Spleen (tissue), 11 donors: ENCODE data around the gene MSN. TPM values are rescaled to one million over a fixed set of nuclear protein-coding genes. Genes with fewer than 3 reads are reported as not detected.

Experiments
- DNase-seq: peaks from one replicate; pipeline ENCODE4 v3.0.0-alpha.2; 2020
- H3K27ac ChIP-seq, 8 donors: fragments of 200-600 bp; sonication (generic) in 7 of 8; 1 replicate in 4 of 8; 2 replicates in 4 of 8; pipeline versions ENCODE4 v1.5.0 to v1.8.0; 2016 to 2021; ENCODE audit warnings: inconsistent platforms in 4 of 8, mild to moderate bottlenecking in 4 of 8, moderate library complexity in 1 of 8
- H3K27me3 ChIP-seq, 7 donors: fragments of 200-600 bp; sonication (generic) in 6 of 7; replicated peaks in 1 of 7; 1 replicate in 4 of 7; 2 replicates in 3 of 7; pipeline versions ENCODE4 v1.5.0 to v1.8.0; 2016 to 2021; ENCODE audit warnings: inconsistent platforms in 3 of 7, mild to moderate bottlenecking in 1 of 7
- H3K36me3 ChIP-seq, 6 donors: fragments of 200-600 bp; sonication (generic) in 5 of 6; 1 replicate in 4 of 6; 2 replicates in 2 of 6; pipeline versions ENCODE4 v1.5.0 to v1.8.0; 2016 to 2021; ENCODE audit warnings: inconsistent platforms in 2 of 6
- H3K4me1 ChIP-seq, 6 donors: fragments of 200-600 bp; sonication (generic) in 5 of 6; 1 replicate in 3 of 6; 2 replicates in 3 of 6; pipeline versions ENCODE4 v1.5.0 to v1.8.0; 2016 to 2021; ENCODE audit warnings: inconsistent platforms in 3 of 6
- H3K4me3 ChIP-seq, 8 donors: fragments of 200-600 bp; sonication (generic) in 7 of 8; 1 replicate in 4 of 8; 2 replicates in 4 of 8; pipeline versions ENCODE4 v1.5.0 to v1.8.0; 2016 to 2021; ENCODE audit warnings: inconsistent platforms in 4 of 8, mild to moderate bottlenecking in 4 of 8, moderate library complexity in 2 of 8
- H3K9me3 ChIP-seq, 8 donors: fragments of 200-600 bp; sonication (generic) in 7 of 8; 1 replicate in 4 of 8; 2 replicates in 4 of 8; pipeline versions ENCODE4 v1.5.0 to v1.8.0; 2016 to 2021; ENCODE audit warnings: inconsistent platforms in 4 of 8
- POLR2A ChIP-seq, 3 donors: fragments of 450-650 bp; IDR thresholded peaks; one replicate each; pipeline ENCODE4 v1.5.1; 2017; ENCODE audit warnings: antibody characterized with exemption in 3 of 3, mild to moderate bottlenecking in 1 of 3
- POLR2AphosphoS5 ChIP-seq, 3 donors: sonication (generic); formaldehyde crosslinking; IDR thresholded peaks; one replicate each; pipeline ENCODE4 v1.5.1; 2017; ENCODE audit warnings: antibody characterized with exemption in 3 of 3
- WGBS, 5 donors: extraction: QIAGEN DNeasy Blood & Tissue Kit in 3 of 5; methylation state at CpG; one replicate each; pipeline versions ENCODE4 v1.1.5 to v1.1.7; 2013 to 2018; 5-methylcytosine and 5-hydroxymethylcytosine counted together
- intact Hi-C: fragments of 100-400 bp; cut with DNase I; formaldehyde crosslinking; loops from one replicate; pipeline ENCODE4 v1.15.0; 2023; ENCODE audit warnings: low total_unique reads
- polyA plus RNA-seq, 3 donors: library from polyadenylated mRNA; stranded (reverse); fragments of 200-250 nt; gene quantifications; one replicate each; pipeline ENCODE4 v1.2.1, GENCODE V29; 2013
- total RNA-seq, 7 donors: library from RNA; depleted of rRNA in 3 of 7; stranded (reverse); fragments of >200 nt in 3 of 7; fragmentation: NEBNext Ultra II Directional in 4 of 7; extraction: Animal tissue kit (Norgen Biotek cat#: 25700) in 4 of 7; gene quantifications; one replicate each; pipeline versions ENCODE4 v1.1.0 to v1.2.1, GENCODE V29; 2016 to 2021
- TF ChIP-seq, protein P1 (sequence below), 11 experiments: fragments of 200-600 bp in 7 of 11; fragments of 450-650 bp in 4 of 11; sonication (generic) in 4 of 11; IDR thresholded peaks in 8 of 11; conservative IDR thresholded peaks in 3 of 11; 1 replicate in 7 of 11; 2 replicates in 4 of 11; pipeline versions ENCODE4 v1.4.0 to v1.8.0; 2016 to 2021; ENCODE audit warnings: antibody characterized with exemption in 11 of 11, inconsistent platforms in 4 of 11, mild to moderate bottlenecking in 1 of 11
- donor health status: healthy with polysubstance abuse.
- donor health status: DM: no; HTN: no; CAD: no; lungs with moderate emphysema.
- donor health status: DM: no; HTN: no; CAD: no.
- donor health status: Bipolar disorder and iron deficiency.
- donor health status: healthy.
- donor health status: DM: no; HTN: no; CAD: no.
- donor health status: DM: yes; HTN: yes; CAD: no.

MSN gene
- total and polyA plus RNA-seq, 10 donors, result 101 to 396 (median 329) TPM

DNA sequence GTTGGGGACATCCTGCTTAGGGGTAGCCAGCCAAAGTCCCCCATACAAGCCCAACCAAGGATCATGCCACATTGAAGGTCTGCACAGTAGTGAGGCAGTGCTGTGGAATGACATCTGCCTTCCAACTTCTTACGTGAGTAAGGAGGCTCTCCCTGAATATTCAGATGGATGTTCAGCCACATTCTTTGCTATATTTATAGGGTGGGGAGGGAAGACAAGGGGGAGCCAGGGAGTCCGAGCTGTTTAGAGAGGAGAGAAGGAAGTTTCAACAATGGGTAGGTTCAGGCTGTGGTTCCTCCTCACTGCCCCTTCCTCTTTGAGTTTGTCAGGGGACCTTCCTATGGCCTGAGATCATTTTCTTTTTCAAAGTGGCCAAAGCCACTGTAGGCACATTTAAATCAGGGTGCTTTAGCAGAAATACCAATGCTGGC, 29.8 kb downstream of the MSN start:
- Histone ChIP-seq H3K4me3 (peak overlapping the region in 3 of 8 donors; percentile 6 to 56 (median 23)), H3K27me3 (no peaks in the 10 kb centered on the region), H3K27ac (peak overlapping the region; percentile 53 to 92 (median 82)), H3K4me1 (peaks cover 53 to 100% (median 95%) of the 10 kb centered on the region in 6 donors), H3K9me3 (no peaks in the 10 kb centered on the region), H3K36me3 (peaks cover 0 to 27% (median 0%) of the 10 kb centered on the region in 6 donors)
- whole genome bisulfite sequencing, 5 donors, result 11 to 50% (median 31%) methylated on average over 1 to 2 of the region's 2 CpGs
- intact Hi-C loops, result no loop called here
- TF ChIP-seq, protein P1, sequence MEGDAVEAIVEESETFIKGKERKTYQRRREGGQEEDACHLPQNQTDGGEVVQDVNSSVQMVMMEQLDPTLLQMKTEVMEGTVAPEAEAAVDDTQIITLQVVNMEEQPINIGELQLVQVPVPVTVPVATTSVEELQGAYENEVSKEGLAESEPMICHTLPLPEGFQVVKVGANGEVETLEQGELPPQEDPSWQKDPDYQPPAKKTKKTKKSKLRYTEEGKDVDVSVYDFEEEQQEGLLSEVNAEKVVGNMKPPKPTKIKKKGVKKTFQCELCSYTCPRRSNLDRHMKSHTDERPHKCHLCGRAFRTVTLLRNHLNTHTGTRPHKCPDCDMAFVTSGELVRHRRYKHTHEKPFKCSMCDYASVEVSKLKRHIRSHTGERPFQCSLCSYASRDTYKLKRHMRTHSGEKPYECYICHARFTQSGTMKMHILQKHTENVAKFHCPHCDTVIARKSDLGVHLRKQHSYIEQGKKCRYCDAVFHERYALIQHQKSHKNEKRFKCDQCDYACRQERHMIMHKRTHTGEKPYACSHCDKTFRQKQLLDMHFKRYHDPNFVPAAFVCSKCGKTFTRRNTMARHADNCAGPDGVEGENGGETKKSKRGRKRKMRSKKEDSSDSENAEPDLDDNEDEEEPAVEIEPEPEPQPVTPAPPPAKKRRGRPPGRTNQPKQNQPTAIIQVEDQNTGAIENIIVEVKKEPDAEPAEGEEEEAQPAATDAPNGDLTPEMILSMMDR (IDR thresholded peaks at IDR 0.05 in 8 of 11, conservative IDR thresholded peaks at IDR 0.05 in 3 of 11), result no peak
- TF ChIP-seq POLR2AphosphoS5 (IDR thresholded peaks at IDR 0.05), result peak in 1 of 3 donors; percentile 7
- DNase-seq, result no peak

DNA sequence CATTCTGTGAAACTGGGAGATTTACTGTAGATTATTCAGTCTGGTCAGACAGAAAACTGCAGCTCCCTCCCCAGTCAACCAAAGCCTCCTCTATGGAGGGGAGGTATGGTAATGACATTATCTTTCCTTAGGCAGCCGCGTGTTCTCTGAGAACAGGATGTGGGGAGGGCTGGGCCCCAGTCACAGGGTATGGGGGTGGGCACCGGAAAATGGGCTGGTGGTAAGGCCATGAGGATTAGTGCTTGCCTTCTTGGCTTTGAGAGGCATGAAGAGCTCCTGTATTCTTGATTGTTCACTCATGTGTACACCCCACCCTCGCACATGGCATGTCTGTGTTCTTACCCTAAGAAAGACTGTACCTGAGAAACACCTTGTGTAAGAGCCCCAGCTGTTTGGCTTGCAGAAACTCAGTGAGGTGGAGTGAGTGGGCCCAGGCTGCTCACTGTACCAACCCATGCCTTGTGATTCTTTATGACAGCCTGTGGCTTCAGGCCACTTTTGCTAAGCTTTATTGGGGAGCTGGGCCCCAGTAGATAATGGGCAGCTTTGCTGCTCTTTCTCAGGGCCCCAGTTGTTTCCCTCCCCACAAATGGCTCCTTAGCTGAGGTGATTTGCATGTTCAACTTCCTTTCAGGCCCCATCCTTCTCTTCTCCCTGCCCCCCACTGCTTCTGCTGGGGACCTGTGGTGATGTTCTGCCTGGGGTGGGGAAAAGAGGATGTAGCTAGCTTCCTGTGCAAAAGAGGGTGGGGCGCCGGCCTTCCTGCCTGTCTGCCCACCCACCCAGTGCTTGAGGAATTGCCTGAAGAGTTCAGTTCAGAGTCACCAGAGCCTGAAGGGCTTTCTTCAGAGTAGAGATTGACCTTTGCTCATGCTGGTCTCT, 30.7 kb downstream of the MSN start:
- TF ChIP-seq POLR2A (IDR thresholded peaks at IDR 0.05) (no peak), POLR2AphosphoS5 (IDR thresholded peaks at IDR 0.05) (peak in 2 of 3 donors; percentile 75 to 90)
- Histone ChIP-seq H3K36me3 (peaks cover 0 to 24% (median 0%) of the 10 kb centered on the region in 6 donors), H3K4me1 (peaks cover 61 to 100% (median 95%) of the 10 kb centered on the region in 6 donors), H3K9me3 (no peaks in the 10 kb centered on the region), H3K27me3 (no peaks in the 10 kb centered on the region), H3K27ac (peak overlapping the region; percentile 53 to 92 (median 82)), H3K4me3 (peak overlapping the region in 4 of 8 donors; percentile 6 to 56 (median 16))
- WGBS, 5 donors, result 5 to 15% (median 7%) methylated on average over 6 of the region's 6 CpGs; no CpG with 5 or more reads in 1 of the 5 donors
- intact Hi-C loops, result no loop called here
- peak; percentile 92 for DNase-seq

DNA sequence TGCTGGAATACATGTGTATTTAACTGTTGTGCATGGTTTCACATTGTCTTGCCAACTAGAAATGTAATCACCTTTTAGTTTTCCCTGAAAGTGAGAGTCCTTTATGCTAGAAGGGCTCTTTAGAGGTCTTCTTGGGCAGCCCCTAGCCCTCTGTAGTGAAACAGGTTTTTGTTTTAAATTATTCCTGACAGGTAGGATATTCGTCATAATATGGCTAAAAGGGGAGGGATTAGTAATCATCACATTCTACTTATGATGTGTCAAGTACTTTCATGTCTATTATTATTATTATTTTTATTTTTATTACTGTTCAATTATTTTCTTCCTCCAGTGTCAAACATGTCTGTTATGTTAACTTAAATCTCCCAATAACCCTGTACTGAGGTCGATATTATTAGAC, 35.5 kb downstream of the MSN start:
- intact Hi-C loops, result no loop called here
- Histone ChIP-seq H3K27ac (peak overlapping the region; percentile 8 to 92 (median 67)), H3K9me3 (no peaks in the 10 kb centered on the region), H3K27me3 (no peaks in the 10 kb centered on the region), H3K4me1 (peaks cover 63 to 100% (median 97%) of the 10 kb centered on the region in 6 donors), H3K4me3 (no peak overlapping the region), H3K36me3 (peaks cover 0 to 30% (median 0%) of the 10 kb centered on the region in 6 donors)
- WGBS, 5 donors, result 28 to 53% (median 46%) methylated on average over 2 of the region's 2 CpGs
- no peak for DNase-seq
- TF ChIP-seq POLR2AphosphoS5 (IDR thresholded peaks at IDR 0.05), result no peak
- TF ChIP-seq, protein P1 (IDR thresholded peaks at IDR 0.05 in 8 of 11, conservative IDR thresholded peaks at IDR 0.05 in 3 of 11), result no peak
- TF ChIP-seq POLR2A (IDR thresholded peaks at IDR 0.05), result no peak

DNA sequence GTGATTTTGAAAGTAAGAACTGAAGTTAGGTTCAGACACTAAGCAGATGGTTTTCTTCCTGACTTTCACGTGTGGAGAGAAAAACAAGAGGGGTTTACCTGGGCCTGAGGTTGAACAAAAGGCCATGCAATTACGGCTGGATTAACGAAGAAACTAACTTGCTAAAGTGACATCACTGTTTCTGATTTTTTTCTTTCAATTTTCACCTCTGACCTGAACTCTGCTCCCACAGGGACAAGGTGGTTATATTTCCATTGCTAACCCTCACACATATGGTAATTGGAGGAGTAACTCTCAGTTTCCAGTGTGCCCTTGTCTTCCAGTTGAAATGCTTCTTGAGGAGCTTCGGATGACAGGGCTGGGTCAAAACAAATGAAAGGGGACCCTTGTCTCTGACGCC, 38.0 kb downstream of the MSN start:
- 46 to 71% (median 58%) methylated on average over 5 of the region's 5 CpGs for WGBS, 5 donors
- Histone ChIP-seq H3K36me3 (peaks cover 0 to 38% (median 0%) of the 10 kb centered on the region in 6 donors), H3K4me3 (peak overlapping the region in 1 of 8 donors; percentile 16), H3K9me3 (no peaks in the 10 kb centered on the region), H3K27me3 (no peaks in the 10 kb centered on the region), H3K4me1 (peaks cover 46 to 89% (median 72%) of the 10 kb centered on the region in 6 donors), H3K27ac (peak overlapping the region in 7 of 8 donors; percentile 55 to 92 (median 65))
- intact Hi-C loops, result no loop called here
- TF ChIP-seq POLR2AphosphoS5 (IDR thresholded peaks at IDR 0.05) (no peak), POLR2A (IDR thresholded peaks at IDR 0.05) (no peak)
- TF ChIP-seq, protein P1 (IDR thresholded peaks at IDR 0.05 in 8 of 11, conservative IDR thresholded peaks at IDR 0.05 in 3 of 11), result no peak
- no peak for DNase-seq
